HG02678 (cell line): ENCODE data around the gene NBPF26.
A peak's percentile ranks its signal among the peaks of the same experiment; 100 is the strongest.
"Not testable (repeated sequence)": the region's sequence is repeated elsewhere in the genome, so short reads cannot be mapped to it uniquely, and the experiment has no call there.

Source experiments
- ATAC-seq: cut with Tn5 transposase; IDR thresholded peaks from one replicate; pipeline ENCODE4 v1.9.1; 2021; ENCODE audit warnings: mild to moderate bottlenecking, moderate library complexity; ENCODE audit not compliant: unreplicated experiment

The NBPF26 gene

DNA sequence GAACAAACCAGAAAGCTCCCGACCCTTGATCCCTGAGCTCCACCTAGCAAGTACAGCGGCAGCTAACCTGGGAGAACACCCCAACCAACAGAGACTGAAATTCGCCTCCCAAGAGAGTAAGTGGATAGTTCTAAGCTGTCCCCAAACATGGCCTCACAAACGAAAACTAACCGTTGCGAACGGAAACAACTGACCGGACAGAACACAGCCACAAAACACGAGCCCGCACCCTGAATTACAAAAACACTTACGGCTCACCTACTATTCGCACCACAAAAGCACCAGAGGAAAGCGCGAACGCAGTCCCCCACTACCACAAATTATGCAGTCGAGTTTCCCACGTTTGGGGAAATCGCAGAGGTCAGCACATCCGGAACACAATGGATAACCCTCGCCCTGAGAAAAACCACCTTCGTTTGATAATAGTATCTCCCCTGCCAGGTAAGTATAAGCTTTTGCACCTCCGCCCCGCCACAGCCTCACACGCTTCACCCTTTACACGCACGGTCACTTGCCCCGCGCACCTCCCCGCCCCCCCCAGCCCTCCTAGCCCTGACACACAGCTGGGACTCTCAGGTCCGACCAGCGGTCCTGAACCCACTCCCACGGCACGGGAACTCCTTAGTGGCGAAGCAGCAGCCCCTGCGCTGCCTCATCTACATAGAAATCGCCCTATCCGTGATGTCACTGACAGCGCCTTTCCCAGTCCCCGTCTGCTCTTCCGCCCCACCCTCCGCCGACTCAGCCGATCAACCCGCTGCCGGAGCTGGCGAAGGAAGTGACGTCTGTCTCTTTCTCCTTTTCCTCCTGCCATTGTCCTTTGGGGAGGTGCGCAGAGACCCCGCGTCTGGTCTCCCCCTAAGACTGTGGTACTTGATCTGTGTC is 127.0 kb downstream of the NBPF26 start:
- ATAC-seq: peak; percentile 79

DNA sequence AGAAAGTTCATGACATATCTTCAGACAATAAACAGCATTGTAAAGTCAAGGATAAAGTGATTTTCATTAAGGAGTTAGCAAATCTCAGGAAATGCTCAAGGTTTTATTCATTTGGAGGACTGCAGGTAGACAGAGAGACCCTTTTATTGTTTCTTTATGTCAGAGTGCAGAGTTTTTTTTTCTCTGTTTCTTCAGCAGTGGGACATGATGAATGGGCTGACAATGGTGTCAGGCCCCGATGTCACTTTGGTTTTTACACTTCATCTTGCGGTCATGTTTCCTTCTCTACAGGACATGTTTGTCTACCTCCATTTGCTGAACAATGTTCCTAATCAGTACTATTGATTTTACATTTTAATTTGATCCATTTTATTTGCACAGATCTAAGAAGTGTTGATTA is 134.4 kb downstream of the NBPF26 start:
- ATAC-seq: not testable (repeated sequence)

DNA sequence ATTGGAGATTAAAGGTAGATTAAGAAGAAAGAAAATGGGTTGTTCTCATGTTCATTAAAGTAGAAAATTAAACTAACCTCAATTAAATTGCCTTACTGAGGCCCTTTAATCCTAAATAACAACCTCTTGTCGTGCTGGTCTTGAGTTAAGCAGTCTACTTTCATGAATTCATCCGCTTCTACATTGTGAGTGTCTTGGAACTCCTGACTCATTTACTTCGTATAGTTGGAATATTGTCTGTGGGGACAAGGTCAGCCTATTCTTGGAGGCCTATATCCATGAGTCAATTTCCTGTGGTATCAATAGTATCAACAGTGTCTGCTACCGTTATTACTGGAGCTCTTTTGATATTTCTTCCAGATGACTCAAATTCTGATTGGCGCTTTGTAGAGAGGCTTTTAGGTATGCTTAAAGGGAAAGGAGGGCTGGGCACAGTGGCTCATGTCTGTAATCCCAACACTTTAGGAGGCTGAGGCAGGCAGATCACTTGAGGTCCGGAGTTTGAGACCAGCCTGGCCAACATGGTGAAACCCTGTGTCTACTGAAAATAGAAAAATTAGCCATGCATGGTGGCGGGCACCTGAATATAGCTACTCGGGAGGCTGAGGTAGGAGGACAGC is 136.0 kb downstream of the NBPF26 start:
- not testable (repeated sequence) for ATAC-seq

DNA sequence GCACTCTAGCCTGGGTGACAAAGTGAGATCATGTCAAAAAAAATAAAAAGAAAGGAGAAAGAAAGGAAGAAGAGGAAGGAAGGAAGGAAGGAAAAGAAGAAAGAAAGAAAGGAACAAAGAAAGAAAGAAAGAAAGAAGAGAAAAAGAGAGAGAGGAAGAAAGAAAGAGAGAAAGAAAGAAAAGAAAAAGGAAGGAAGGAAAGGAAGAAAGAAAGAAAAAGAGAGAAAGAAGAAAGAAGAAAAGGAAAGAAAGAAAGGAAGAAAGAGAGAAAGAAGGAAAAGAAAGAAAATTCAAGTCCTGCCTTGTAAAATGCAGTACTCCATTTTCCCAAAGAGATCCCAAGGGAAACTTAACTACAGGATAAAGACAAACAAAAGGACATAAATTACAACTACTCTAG is 154.5 kb downstream of the NBPF26 start:
- ATAC-seq: not testable (repeated sequence)

DNA sequence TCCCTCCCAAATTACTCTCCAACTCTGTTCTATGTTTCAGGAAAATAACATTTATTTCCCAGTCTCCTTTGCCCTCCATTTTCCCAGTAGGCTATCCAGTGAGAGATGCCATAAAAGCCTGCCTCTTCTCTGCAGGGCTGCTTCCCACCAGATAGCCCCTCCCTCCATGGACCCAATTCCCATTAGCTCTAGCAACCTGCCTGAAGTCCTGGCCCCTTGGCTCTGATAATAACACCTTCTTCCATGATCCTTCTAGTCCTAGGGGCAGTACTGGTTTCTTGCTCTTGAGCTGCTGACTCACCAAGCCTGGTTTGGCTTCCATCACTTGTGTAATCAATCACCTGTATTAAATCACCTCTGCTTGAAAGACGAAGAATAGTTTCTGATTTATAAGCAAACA is 156.3 kb downstream of the NBPF26 start:
- ATAC-seq: not testable (repeated sequence)

DNA sequence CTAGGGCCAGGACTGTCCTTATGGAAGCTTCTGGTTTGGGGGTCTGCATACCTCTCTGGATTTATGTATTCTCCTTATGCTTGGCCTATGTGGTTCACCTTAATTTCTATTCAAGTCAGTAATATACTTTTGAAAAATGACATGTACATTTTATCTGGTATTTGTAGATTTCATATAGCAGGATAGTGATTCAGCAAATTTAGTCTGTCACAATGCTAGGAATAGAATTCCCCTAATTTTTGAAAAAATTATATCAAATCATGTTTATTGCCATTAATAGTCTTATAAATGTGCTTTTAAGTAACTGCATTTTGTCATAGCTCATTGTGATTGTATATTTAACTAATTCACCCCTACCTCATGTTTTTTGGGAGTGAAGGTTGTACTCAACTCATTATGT is 158.2 kb downstream of the NBPF26 start:
- not testable (repeated sequence) for ATAC-seq
